DND-41 (cell line): Measurements from ENCODE around the gene CTU2.

ENCODE experiments used
- CTCF ChIP-seq: IDR thresholded peaks from 2 replicates; pipeline ENCODE4 v1.5.1; 2012; ENCODE audit warnings: borderline replicate concordance, low read length, moderate library complexity, mild to moderate bottlenecking; ENCODE audit not compliant: poor library complexity, severe bottlenecking; ENCODE audit errors: extremely low read depth
- EZH2 ChIP-seq: IDR thresholded peaks from 3 replicates; pipeline ENCODE4 v1.6.1; 2012; ENCODE audit warnings: borderline replicate concordance, low read depth, mild to moderate bottlenecking, moderate library complexity, low read length, inconsistent platforms; ENCODE audit not compliant: severe bottlenecking

- no peak for TF ChIP-seq EZH2
- TF ChIP-seq CTCF, result no peak
Observed at GRCh38 chr16:88733630-88734360, 27.5 kb downstream of the CTU2 start.
